HepG2 (cell line): ENCODE results near the gene RASSF7. TPM values are rescaled to one million over a fixed set of nuclear protein-coding genes. Genes with fewer than 3 reads are reported as not detected.
A peak's percentile ranks its signal among the peaks of the same experiment; 100 is the strongest.

Experiments used
- GABPB1 ChIP-seq: IDR thresholded peaks from 2 replicates; pipeline ENCODE4 v1.6.1; 2016; ENCODE audit warnings: mild to moderate bottlenecking, missing genetic modification reagents, moderate library complexity, missing compliant biosample characterization
- GLI4 ChIP-seq: sonication (generic); formaldehyde crosslinking; IDR thresholded peaks from 2 replicates; pipeline ENCODE4 v1.5.1; 2020; ENCODE audit warnings: missing genetic modification reagents, mild to moderate bottlenecking, moderate library complexity, borderline replicate concordance
- HIVEP1 ChIP-seq: sonication (generic); formaldehyde crosslinking; IDR thresholded peaks from 2 replicates; pipeline ENCODE4 v1.4.0; 2020; ENCODE audit warnings: mild to moderate bottlenecking, missing genetic modification reagents
- KAT7 ChIP-seq: IDR thresholded peaks from 2 replicates; pipeline ENCODE4 v1.6.1; 2018; ENCODE audit warnings: borderline replicate concordance, missing compliant biosample characterization
- KDM3A ChIP-seq: IDR thresholded peaks from 2 replicates; pipeline ENCODE4 v1.6.1; 2018; ENCODE audit warnings: low read depth, missing compliant biosample characterization
- NFATC3 ChIP-seq: sonication (generic); formaldehyde crosslinking; IDR thresholded peaks from 2 replicates; pipeline ENCODE4 v1.5.1; 2020; ENCODE audit warnings: mild to moderate bottlenecking, missing genetic modification reagents
- NFIB ChIP-seq: sonication (generic); formaldehyde crosslinking; IDR thresholded peaks from 2 replicates; pipeline ENCODE4 v1.9.0; 2021; ENCODE audit warnings: missing genetic modification reagents, mild to moderate bottlenecking, borderline replicate concordance
- SAFB2 ChIP-seq: sonication (generic); formaldehyde crosslinking; IDR thresholded peaks from 2 replicates; pipeline ENCODE4 v1.5.1; 2020; ENCODE audit warnings: missing genetic modification reagents, low read depth, mild to moderate bottlenecking, borderline replicate concordance
- STAT5B ChIP-seq: sonication (generic); formaldehyde crosslinking; IDR thresholded peaks from 2 replicates; pipeline ENCODE4 v1.4.0; 2020; ENCODE audit warnings: missing genetic modification reagents
- TBX3 ChIP-seq: fragments of 450-650 bp; IDR thresholded peaks from 2 replicates; pipeline ENCODE4 v1.6.1; 2017; ENCODE audit warnings: antibody characterized with exemption, mild to moderate bottlenecking, inconsistent platforms, borderline replicate concordance
- TRIM22 ChIP-seq: fragments of 450-650 bp; IDR thresholded peaks from 2 replicates; pipeline ENCODE4 v1.6.1; 2017
- ZNF251 ChIP-seq: sonication (generic); formaldehyde crosslinking; IDR thresholded peaks from 2 replicates; pipeline ENCODE4 v1.9.0; 2021; ENCODE audit warnings: mild to moderate bottlenecking, missing genetic modification reagents
- ZNF274 ChIP-seq: sonication (generic); formaldehyde crosslinking; IDR thresholded peaks from 2 replicates; pipeline ENCODE4 v1.5.1; 2020; ENCODE audit warnings: mild to moderate bottlenecking, missing genetic modification reagents
- ZNF468 ChIP-seq: sonication (generic); formaldehyde crosslinking; IDR thresholded peaks from 2 replicates; pipeline ENCODE4 v1.8.0; 2022; ENCODE audit warnings: mild to moderate bottlenecking, moderate library complexity, missing genetic modification reagents
- ZNF580 ChIP-seq: IDR thresholded peaks from 2 replicates; pipeline ENCODE4 v1.6.1; 2016; ENCODE audit warnings: low read depth, borderline replicate concordance
- ZNF670 ChIP-seq: sonication (generic); formaldehyde crosslinking; IDR thresholded peaks from 2 replicates; pipeline ENCODE4 v1.8.0; 2022; ENCODE audit warnings: mild to moderate bottlenecking, missing genetic modification reagents, borderline replicate concordance
- polyA plus RNA-seq, 8 experiments: library from polyadenylated mRNA; depleted of rRNA in 3 of 8; stranded (reverse) in 7 of 8; unstranded in 1 of 8; fragments of >200 nt; fragmentation: Illumina TruSeq in 4 of 8; extraction: Trizol in 4 of 8; gene quantifications; 2 replicates each; pipeline versions ENCODE4 v1.2.1 to v1.2.3, GENCODE V29; 2011 to 2016; ENCODE audit warnings: low read depth in 4 of 8, missing spikeins in 1 of 8, mixed read lengths in 1 of 8; ENCODE audit not compliant: insufficient read depth in 1 of 8
- total RNA-seq, 5 experiments: library from RNA; depleted of rRNA; stranded (reverse); fragments of >200 nt; fragmentation: Illumina TruSeq; extraction: Trizol; gene quantifications; 2 replicates each; pipeline ENCODE4 v1.2.3, GENCODE V29; 2016; ENCODE audit warnings: low read depth in 1 of 5
- TF ChIP-seq, protein P1 (sequence below): sonication (generic); formaldehyde crosslinking; conservative IDR thresholded peaks from 2 replicates; pipeline ENCODE4 v1.4.0; 2020; ENCODE audit warnings: missing genetic modification reagents
- TF ChIP-seq, protein P2 (sequence below): sonication (generic); formaldehyde crosslinking; IDR thresholded peaks from 2 replicates; pipeline ENCODE4 v1.9.0; 2021; ENCODE audit warnings: missing genetic modification reagents, borderline replicate concordance
- TF ChIP-seq, protein P3 (sequence below): sonication (generic); formaldehyde crosslinking; IDR thresholded peaks from 2 replicates; pipeline ENCODE4 v1.5.0; 2020; ENCODE audit warnings: mild to moderate bottlenecking, missing genetic modification reagents

The RASSF7 gene
- total and polyA plus RNA-seq, 2 of the 13 experiments (the other 11 are each of a cell fraction or from before 2014, with no cell fraction given): 20.2 to 28.6 TPM

DNA sequence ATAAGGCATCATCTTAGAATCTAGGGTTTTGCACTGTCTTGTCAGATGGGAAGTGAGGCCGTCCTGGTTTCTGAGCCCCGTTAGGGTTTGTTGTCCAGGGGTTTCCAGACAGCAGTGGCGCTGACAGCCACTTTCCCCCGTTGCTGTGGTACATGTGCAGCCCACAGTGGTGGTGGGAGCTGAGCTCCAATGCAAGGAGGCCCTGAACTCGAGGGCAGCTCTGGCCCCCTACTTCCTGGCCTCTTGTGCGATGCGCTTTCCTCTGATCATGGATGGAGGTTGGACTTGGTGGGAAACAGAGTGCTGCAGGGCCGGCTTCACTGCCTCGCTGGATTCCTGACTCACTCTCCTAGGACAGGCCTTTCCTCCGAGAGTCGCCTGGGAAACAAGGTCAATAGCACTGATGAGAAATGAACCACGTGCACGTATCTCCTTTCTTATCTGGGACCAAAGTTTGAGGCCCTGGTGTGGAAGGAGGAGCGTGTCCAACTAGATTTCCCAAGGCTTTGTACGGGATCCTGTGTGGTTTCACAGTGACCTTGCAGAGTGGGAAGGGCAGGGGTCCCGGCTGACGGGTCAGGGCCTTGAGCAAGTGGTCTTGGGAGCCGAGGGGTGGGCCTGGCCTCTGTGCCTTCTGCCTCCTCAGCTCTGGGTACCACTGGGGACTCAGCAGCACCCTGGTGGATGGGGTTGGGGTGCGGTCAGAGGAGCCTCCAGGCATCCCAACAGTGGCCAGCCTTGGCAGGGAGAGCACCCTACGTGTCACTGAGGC, 19.2 kb downstream of the RASSF7 start (continued):
- TF ChIP-seq NFIB: no peak
- TF ChIP-seq ZNF251: no peak
- TF ChIP-seq KDM3A (CRISPR knock-in tag): peak; percentile 72; the same call in 1 of the 2 replicates
- TF ChIP-seq, protein P1, sequence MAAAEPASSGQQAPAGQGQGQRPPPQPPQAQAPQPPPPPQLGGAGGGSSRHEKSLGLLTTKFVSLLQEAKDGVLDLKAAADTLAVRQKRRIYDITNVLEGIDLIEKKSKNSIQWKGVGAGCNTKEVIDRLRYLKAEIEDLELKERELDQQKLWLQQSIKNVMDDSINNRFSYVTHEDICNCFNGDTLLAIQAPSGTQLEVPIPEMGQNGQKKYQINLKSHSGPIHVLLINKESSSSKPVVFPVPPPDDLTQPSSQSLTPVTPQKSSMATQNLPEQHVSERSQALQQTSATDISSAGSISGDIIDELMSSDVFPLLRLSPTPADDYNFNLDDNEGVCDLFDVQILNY (CRISPR knock-in tag): no peak
- TF ChIP-seq ZNF274 (CRISPR knock-in tag): no peak
- TF ChIP-seq GLI4: no peak
- no peak for TF ChIP-seq TRIM22
- no peak for TF ChIP-seq NFATC3
- no peak for TF ChIP-seq TBX3
- TF ChIP-seq STAT5B (CRISPR knock-in tag): no peak
- no peak for TF ChIP-seq ZNF670 (CRISPR knock-in tag)
- TF ChIP-seq, protein P2, sequence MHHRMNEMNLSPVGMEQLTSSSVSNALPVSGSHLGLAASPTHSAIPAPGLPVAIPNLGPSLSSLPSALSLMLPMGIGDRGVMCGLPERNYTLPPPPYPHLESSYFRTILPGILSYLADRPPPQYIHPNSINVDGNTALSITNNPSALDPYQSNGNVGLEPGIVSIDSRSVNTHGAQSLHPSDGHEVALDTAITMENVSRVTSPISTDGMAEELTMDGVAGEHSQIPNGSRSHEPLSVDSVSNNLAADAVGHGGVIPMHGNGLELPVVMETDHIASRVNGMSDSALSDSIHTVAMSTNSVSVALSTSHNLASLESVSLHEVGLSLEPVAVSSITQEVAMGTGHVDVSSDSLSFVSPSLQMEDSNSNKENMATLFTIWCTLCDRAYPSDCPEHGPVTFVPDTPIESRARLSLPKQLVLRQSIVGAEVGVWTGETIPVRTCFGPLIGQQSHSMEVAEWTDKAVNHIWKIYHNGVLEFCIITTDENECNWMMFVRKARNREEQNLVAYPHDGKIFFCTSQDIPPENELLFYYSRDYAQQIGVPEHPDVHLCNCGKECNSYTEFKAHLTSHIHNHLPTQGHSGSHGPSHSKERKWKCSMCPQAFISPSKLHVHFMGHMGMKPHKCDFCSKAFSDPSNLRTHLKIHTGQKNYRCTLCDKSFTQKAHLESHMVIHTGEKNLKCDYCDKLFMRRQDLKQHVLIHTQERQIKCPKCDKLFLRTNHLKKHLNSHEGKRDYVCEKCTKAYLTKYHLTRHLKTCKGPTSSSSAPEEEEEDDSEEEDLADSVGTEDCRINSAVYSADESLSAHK (CRISPR knock-in tag): no peak
- TF ChIP-seq, protein P3, sequence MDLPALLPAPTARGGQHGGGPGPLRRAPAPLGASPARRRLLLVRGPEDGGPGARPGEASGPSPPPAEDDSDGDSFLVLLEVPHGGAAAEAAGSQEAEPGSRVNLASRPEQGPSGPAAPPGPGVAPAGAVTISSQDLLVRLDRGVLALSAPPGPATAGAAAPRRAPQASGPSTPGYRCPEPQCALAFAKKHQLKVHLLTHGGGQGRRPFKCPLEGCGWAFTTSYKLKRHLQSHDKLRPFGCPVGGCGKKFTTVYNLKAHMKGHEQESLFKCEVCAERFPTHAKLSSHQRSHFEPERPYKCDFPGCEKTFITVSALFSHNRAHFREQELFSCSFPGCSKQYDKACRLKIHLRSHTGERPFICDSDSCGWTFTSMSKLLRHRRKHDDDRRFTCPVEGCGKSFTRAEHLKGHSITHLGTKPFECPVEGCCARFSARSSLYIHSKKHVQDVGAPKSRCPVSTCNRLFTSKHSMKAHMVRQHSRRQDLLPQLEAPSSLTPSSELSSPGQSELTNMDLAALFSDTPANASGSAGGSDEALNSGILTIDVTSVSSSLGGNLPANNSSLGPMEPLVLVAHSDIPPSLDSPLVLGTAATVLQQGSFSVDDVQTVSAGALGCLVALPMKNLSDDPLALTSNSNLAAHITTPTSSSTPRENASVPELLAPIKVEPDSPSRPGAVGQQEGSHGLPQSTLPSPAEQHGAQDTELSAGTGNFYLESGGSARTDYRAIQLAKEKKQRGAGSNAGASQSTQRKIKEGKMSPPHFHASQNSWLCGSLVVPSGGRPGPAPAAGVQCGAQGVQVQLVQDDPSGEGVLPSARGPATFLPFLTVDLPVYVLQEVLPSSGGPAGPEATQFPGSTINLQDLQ: no peak
- peak; percentile 11; the same call in 1 of the 2 replicates for TF ChIP-seq ZNF580 (CRISPR knock-in tag)
- TF ChIP-seq GABPB1 (CRISPR knock-in tag): no peak; the same call in 1 of the 2 replicates
- TF ChIP-seq HIVEP1 (CRISPR knock-in tag): peak; percentile 50; the same call in 1 of the 2 replicates
- no peak for TF ChIP-seq ZNF468 (CRISPR knock-in tag)
- TF ChIP-seq SAFB2 (CRISPR knock-in tag): no peak
- no peak for TF ChIP-seq KAT7 (CRISPR knock-in tag)
